Right lobe of liver (tissue), 4 donors: ENCODE results near the gene OR51A4.

Source experiments
- POLR2A ChIP-seq: fragments of 450-650 bp; IDR thresholded peaks from one replicate; pipeline ENCODE4 v1.6.1; 2017; ENCODE audit warnings: antibody characterized with exemption, mild to moderate bottlenecking
- TF ChIP-seq, protein P1 (sequence below), 4 donors: fragments of 200-600 bp in 3 of 4; fragments of 450-650 bp in 1 of 4; IDR thresholded peaks; one replicate each; pipeline versions ENCODE4 v1.5.1 to v1.8.0; 2016 to 2022; ENCODE audit warnings: antibody characterized with exemption in 4 of 4, mild to moderate bottlenecking in 2 of 4
- donor health status: DM: no; HTN: no; CAD: no.
- donor health status: DM: no; HTN: no; CAD: no.
- donor health status: DM: no; HTN: yes; CAD: no.

- TF ChIP-seq POLR2A = no peak
- TF ChIP-seq, protein P1, sequence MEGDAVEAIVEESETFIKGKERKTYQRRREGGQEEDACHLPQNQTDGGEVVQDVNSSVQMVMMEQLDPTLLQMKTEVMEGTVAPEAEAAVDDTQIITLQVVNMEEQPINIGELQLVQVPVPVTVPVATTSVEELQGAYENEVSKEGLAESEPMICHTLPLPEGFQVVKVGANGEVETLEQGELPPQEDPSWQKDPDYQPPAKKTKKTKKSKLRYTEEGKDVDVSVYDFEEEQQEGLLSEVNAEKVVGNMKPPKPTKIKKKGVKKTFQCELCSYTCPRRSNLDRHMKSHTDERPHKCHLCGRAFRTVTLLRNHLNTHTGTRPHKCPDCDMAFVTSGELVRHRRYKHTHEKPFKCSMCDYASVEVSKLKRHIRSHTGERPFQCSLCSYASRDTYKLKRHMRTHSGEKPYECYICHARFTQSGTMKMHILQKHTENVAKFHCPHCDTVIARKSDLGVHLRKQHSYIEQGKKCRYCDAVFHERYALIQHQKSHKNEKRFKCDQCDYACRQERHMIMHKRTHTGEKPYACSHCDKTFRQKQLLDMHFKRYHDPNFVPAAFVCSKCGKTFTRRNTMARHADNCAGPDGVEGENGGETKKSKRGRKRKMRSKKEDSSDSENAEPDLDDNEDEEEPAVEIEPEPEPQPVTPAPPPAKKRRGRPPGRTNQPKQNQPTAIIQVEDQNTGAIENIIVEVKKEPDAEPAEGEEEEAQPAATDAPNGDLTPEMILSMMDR (IDR thresholded peaks at IDR 0.05) = no peak
Measured at GRCh38 chr11:4926608-4927007, 20.8 kb downstream of the OR51A4 start.
